ENCODE results near the gene PNMT. TPM values are rescaled to one million over a fixed set of nuclear protein-coding genes. Genes with fewer than 3 reads are reported as not detected.

Gene PNMT
- total and polyA plus RNA-seq, 2 of the 8 experiments (the other 6 are each of a cell fraction or from before 2014, with no cell fraction given): 5.6 to 10.9 TPM

GRCh38 chr17:39619786-39620101 lies 48.5 kb upstream of the PNMT start:
- no peaks in the 10 kb centered on the region for H3K79me1 ChIP-seq (ENCODE audit: low read depth, low read length)
- no peak overlapping the region; the same call in 1 of the 2 replicates for H2BK20ac ChIP-seq (ENCODE audit: low read length)
- H3K18ac ChIP-seq (ENCODE audit: extremely low read depth, low read length): no peak overlapping the region
- H2AK5ac ChIP-seq (ENCODE audit: low read depth, low read length): no peak overlapping the region
- H3K79me2 ChIP-seq (ENCODE audit: control insufficient read depth in 1 of 2, insufficient read depth in 2 of 2, low read length in 2 of 2): no peaks in the 10 kb centered on the region
- H2AFZ ChIP-seq (ENCODE audit: low read length): no peak overlapping the region
- H3K9me3 ChIP-seq (ENCODE audit: insufficient read depth in 2 of 2, low read depth in 1 of 2, low read length in 1 of 2): no peaks in the 10 kb centered on the region
- no peak overlapping the region for H2BK15ac ChIP-seq (ENCODE audit: low read length)
- no peak overlapping the region for H3K14ac ChIP-seq (ENCODE audit: insufficient read length)
- no peaks in the 10 kb centered on the region for H3K36me3 ChIP-seq (ENCODE audit: control insufficient read depth in 2 of 4, insufficient read depth in 4 of 4, low read length in 3 of 4)
- H3K56ac ChIP-seq (replicated peaks; ENCODE audit: insufficient read length, low read depth, low read length): no peak overlapping the region
- H3K9ac ChIP-seq (replicated peaks in 1 of 4; ENCODE audit: extremely low read depth in 1 of 4, low read depth in 3 of 4, low read length in 3 of 4): no peak overlapping the region
- H3K4me2 ChIP-seq (ENCODE audit: insufficient read depth in 1 of 2, low read depth in 2 of 2, low read length in 2 of 2): no peak overlapping the region
- no peak overlapping the region for H3K4me3 ChIP-seq (ENCODE audit: extremely low read depth in 1 of 4, insufficient read depth in 2 of 4, low read depth in 3 of 4, low read length in 4 of 4)
- DNase-seq (ENCODE audit: low read depth in 1 of 2, low spot score in 2 of 2) (no peak), FAIRE-seq (no peak)
- H3K27ac ChIP-seq (ENCODE audit: low read depth, low read length): no peak overlapping the region
- ChIA-PET CTCF (ENCODE audit: partially characterized antibody) (interaction anchor here (0.6 to 49.2 kb wide), 10 partner anchors 15 to 133 kb away, joined by 3 to 1885 read pairs (median 98); partner anchors contain the start of genes ERBB2, MIEN1, NEUROD2 and PGAP3), POLR2A (ENCODE audit: partially characterized antibody) (interaction anchor here (0.8 to 2.8 kb wide), 6 partner anchors 14 to 217 kb away, joined by 3 to 11 read pairs (median 4); partner anchors contain the start of gene PNMT)
- H4K5ac ChIP-seq (ENCODE audit: insufficient read length, low read depth, low read length): no peak overlapping the region
- peaks cover 27 to 55% (median 47%) of the 10 kb centered on the region in 4 experiments for H3K27me3 ChIP-seq (replicated peaks in 1 of 4; ENCODE audit: control insufficient read depth in 3 of 4, extremely low read depth in 1 of 4, insufficient read depth in 3 of 4, low read length in 3 of 4)
- H3K4me1 ChIP-seq (replicated peaks in 1 of 4; ENCODE audit: control insufficient read depth in 3 of 4, insufficient read depth in 4 of 4, low read length in 3 of 4): peaks cover 0 to 9% (median 6%) of the 10 kb centered on the region in 4 experiments; a peak in 4 of 7 replicates
- H3K23me2 ChIP-seq (ENCODE audit: low read depth, low read length): peaks cover 10% of the 10 kb centered on the region; the same call in 1 of the 2 replicates
- no peak for TF ChIP-seq CTBP2 (IDR thresholded peaks at IDR 0.05; ENCODE audit: borderline replicate concordance, insufficient read depth, insufficient read length, low read length)
- TF ChIP-seq SAP30 (IDR thresholded peaks at IDR 0.05; ENCODE audit: insufficient read depth, insufficient replicate concordance, low read length): no peak
- TF ChIP-seq GABPA (IDR thresholded peaks at IDR 0.05; ENCODE audit: borderline replicate concordance, insufficient read depth, low read length): no peak
- TF ChIP-seq JUN (IDR thresholded peaks at IDR 0.05; ENCODE audit: low read depth, low read length): no peak
- no peak for TF ChIP-seq CREB1 (IDR thresholded peaks at IDR 0.05)
- no peak for TF ChIP-seq JUND (IDR thresholded peaks at IDR 0.05; ENCODE audit: low read length)
- no peak for TF ChIP-seq MAFK (IDR thresholded peaks at IDR 0.05; ENCODE audit: low read depth, low read length)
- no peak for TF ChIP-seq KDM1A (IDR thresholded peaks at IDR 0.05; ENCODE audit: borderline replicate concordance, low read length)
- WGBS, 2 experiments (ENCODE audit: extremely low coverage in 1 of 2, insufficient coverage in 1 of 2, insufficient read length in 1 of 2, insufficient replicate concordance in 2 of 2, low coverage in 1 of 2, low lambda C conversion rate in 2 of 2, missing lambda C conversion rate in 1 of 2): 44% methylated on average over 1 of the region's 1 CpG; no CpG with 5 or more reads in 1 of the 2 experiments
- H3K23ac ChIP-seq (ENCODE audit: insufficient read length): no peak overlapping the region
- no peak overlapping the region for H4K8ac ChIP-seq (ENCODE audit: extremely low read depth, insufficient read depth, low read length)
- H3K4ac ChIP-seq (replicated peaks; ENCODE audit: insufficient read length, low read depth, low read length): no peak overlapping the region
- H2BK120ac ChIP-seq (replicated peaks; ENCODE audit: low read depth, low read length): no peak overlapping the region
- H4K20me1 ChIP-seq (replicated peaks in 1 of 2; ENCODE audit: control insufficient read depth in 1 of 2, insufficient read depth in 2 of 2, low read length in 2 of 2): no peaks in the 10 kb centered on the region
- 0 out of 2 replicates have a peak overlapping the region, but pooled peaks have one; percentile 18 for H2BK12ac ChIP-seq (ENCODE audit: low read depth, low read length)
- no peak overlapping the region for H4K91ac ChIP-seq (replicated peaks; ENCODE audit: insufficient read length, low read length)
- H2BK5ac ChIP-seq (ENCODE audit: low read depth, low read length): no peak overlapping the region
